ENCODE results near the gene CD99L2. TPM values are rescaled to one million over a fixed set of nuclear protein-coding genes. Genes with fewer than 3 reads are reported as not detected.
"Not testable (repeated sequence)": the region's sequence is repeated elsewhere in the genome, so short reads cannot be mapped to it uniquely, and the experiment has no call there.

Gene CD99L2
- total and polyA plus RNA-seq, 7 donors: 62.7 to 173 (median 118) TPM

GRCh38 chrX:150880808-150881165, 17.7 kb downstream of the CD99L2 start:
- DNase-seq (no peak), ATAC-seq (peak in 3 of 4 donors; percentile 44 to 62 (median 48))
- TF ChIP-seq CTCF (IDR thresholded peaks at IDR 0.05): no peak
- Histone ChIP-seq H3K27me3 (ENCODE audit: insufficient read depth in 3 of 3, low read length in 2 of 3) (no peaks in the 10 kb centered on the region), H3K4me3 (no peak overlapping the region), H3K36me3 (ENCODE audit: insufficient read depth in 1 of 2, low read depth in 1 of 2) (no peaks in the 10 kb centered on the region), H3K27ac (peak overlapping the region; percentile 27), H3K4me1 (peaks cover 4% of the 10 kb centered on the region), H3K9me3 (no peaks in the 10 kb centered on the region)
- intact Hi-C loops (cut with DNase I): no loop called here
- 67 to 97% (median 94%) methylated on average over 2 of the region's 2 CpGs for WGBS, 3 donors

- Histone ChIP-seq H3K4me3 (no peak overlapping the region), H3K9me3 (no peaks in the 10 kb centered on the region), H3K36me3 (ENCODE audit: insufficient read depth in 1 of 2, low read depth in 1 of 2) (no peaks in the 10 kb centered on the region), H3K27ac (peak overlapping the region; percentile 27), H3K4me1 (peaks cover 4% of the 10 kb centered on the region), H3K27me3 (ENCODE audit: insufficient read depth in 3 of 3, low read length in 2 of 3) (no peaks in the 10 kb centered on the region)
- ATAC-seq: peak in 2 of 4 donors; percentile 25 to 42
- no peak for TF ChIP-seq CTCF (IDR thresholded peaks at IDR 0.05)
- no peak for DNase-seq
- intact Hi-C loops (cut with DNase I): no loop called here
- 72 to 91% (median 81%) methylated on average over 4 to 5 of the region's 5 CpGs for WGBS, 3 donors
Measured at GRCh38 chrX:150879855-150880807, 18.3 kb downstream of the CD99L2 start.

- WGBS, 3 donors: 61 to 100% (median 95%) methylated on average over 2 of the region's 2 CpGs
- DNase-seq; H3K9me3 ChIP-seq; H3K36me3 ChIP-seq (ENCODE audit: insufficient read depth in 1 of 2, low read depth in 1 of 2); intact Hi-C loops (cut with DNase I); H3K4me3 ChIP-seq; ATAC-seq; H3K27me3 ChIP-seq (ENCODE audit: insufficient read depth in 3 of 3, low read length in 2 of 3); H3K4me1 ChIP-seq: not testable (repeated sequence)
- peak overlapping the region; percentile 93 for H3K27ac ChIP-seq
Measured at GRCh38 chrX:150875621-150876020, 22.8 kb downstream of the CD99L2 start.

GRCh38 chrX:150874448-150874847, 24.0 kb downstream of the CD99L2 start:
- TF ChIP-seq CTCF (IDR thresholded peaks at IDR 0.05): no peak
- WGBS, 3 donors: 75 to 98% (median 93%) methylated on average over 5 of the region's 5 CpGs
- H3K9me3 ChIP-seq: no peaks in the 10 kb centered on the region
- H3K27me3 ChIP-seq (ENCODE audit: insufficient read depth in 3 of 3, low read length in 2 of 3): no peaks in the 10 kb centered on the region
- H3K4me3 ChIP-seq: no peak overlapping the region
- DNase-seq (peak; percentile 25 to 62), ATAC-seq (peak in 3 of 4 donors; percentile 44 to 55 (median 46))
- H3K36me3 ChIP-seq (ENCODE audit: insufficient read depth in 1 of 2, low read depth in 1 of 2): no peaks in the 10 kb centered on the region
- peak overlapping the region; percentile 93 for H3K27ac ChIP-seq
- intact Hi-C loops (cut with DNase I): no loop called here
- H3K4me1 ChIP-seq: peaks cover 5% of the 10 kb centered on the region

GRCh38 chrX:150873616-150874015, 24.9 kb downstream of the CD99L2 start:
- H3K4me1 ChIP-seq: peaks cover 5% of the 10 kb centered on the region
- DNase-seq: peak; percentile 55 to 75
- no peaks in the 10 kb centered on the region for H3K27me3 ChIP-seq (ENCODE audit: insufficient read depth in 3 of 3, low read length in 2 of 3)
- H3K9me3 ChIP-seq: no peaks in the 10 kb centered on the region
- no peaks in the 10 kb centered on the region for H3K36me3 ChIP-seq (ENCODE audit: insufficient read depth in 1 of 2, low read depth in 1 of 2)
- ATAC-seq: peak; percentile 79 to 84 (median 81)
- 17 to 42% (median 36%) methylated on average over 1 of the region's 1 CpG for WGBS, 3 donors
- intact Hi-C loops (cut with DNase I): loop anchor here in 1 of 2 donors (2.0 kb wide), 1 partner anchor 25 kb away; no protein-coding TSS in a partner anchor
- H3K27ac ChIP-seq: peak overlapping the region; percentile 93
- TF ChIP-seq CTCF (IDR thresholded peaks at IDR 0.05): no peak
- H3K4me3 ChIP-seq: peak overlapping the region; percentile 55
